H1 (cell line): ENCODE results near the gene WFIKKN1.

Source experiments
- CBX5 ChIP-seq: fragments of 300-800, 300-1000 bp; sonication (generic); IDR thresholded peaks from 2 replicates; pipeline ENCODE4 v1.7.1; 2016; ENCODE audit warnings: antibody characterized with exemption, low read length, low read depth
- EZH2 ChIP-seq: fragments of 200-600 bp; sonication (generic); IDR thresholded peaks from 2 replicates; pipeline ENCODE4 v1.7.1; 2012; ENCODE audit warnings: low read depth, mild to moderate bottlenecking, moderate library complexity, low read length, inconsistent platforms; ENCODE audit not compliant: severe bottlenecking
- GABPA ChIP-seq: IDR thresholded peaks from 2 replicates; pipeline ENCODE4 v1.6.1; 2011; ENCODE audit warnings: mild to moderate bottlenecking, low read length, moderate library complexity, borderline replicate concordance; ENCODE audit not compliant: insufficient read depth
- HDAC2 ChIP-seq, 2 experiments: fragments of 300-600 bp in 1 of 2; sonication (generic) in 1 of 2; IDR thresholded peaks; 2 replicates each; pipeline ENCODE4 v1.6.1; 2011 to 2012; ENCODE audit warnings: low read depth in 2 of 2, low read length in 2 of 2, mild to moderate bottlenecking in 2 of 2, moderate library complexity in 2 of 2, borderline replicate concordance in 1 of 2, inconsistent platforms in 1 of 2
- JUND ChIP-seq: IDR thresholded peaks from 2 replicates; pipeline ENCODE4 v1.6.1; 2011; ENCODE audit warnings: mild to moderate bottlenecking, improper control_type of control experiment, low read length
- MAFK ChIP-seq: IDR thresholded peaks from 2 replicates; pipeline ENCODE4 v1.6.1; 2012; ENCODE audit warnings: low read depth, mild to moderate bottlenecking, improper control_type of control experiment, low read length
- RBBP5 ChIP-seq: IDR thresholded peaks from 2 replicates; pipeline ENCODE4 v1.7.1; 2012; ENCODE audit warnings: low read depth, mild to moderate bottlenecking, inconsistent platforms, low read length, moderate library complexity, borderline replicate concordance
- SP2 ChIP-seq: IDR thresholded peaks from 2 replicates; pipeline ENCODE4 v1.6.1; 2012; ENCODE audit warnings: mild to moderate bottlenecking, low read length, inconsistent platforms
- YY1 ChIP-seq: IDR thresholded peaks from 2 replicates; pipeline ENCODE4 v1.6.1; 2011; ENCODE audit warnings: low read depth, mild to moderate bottlenecking, low read length
- ZNF274 ChIP-seq: IDR thresholded peaks from 2 replicates; pipeline ENCODE4 v1.7.0; 2012; ENCODE audit warnings: low read length, borderline replicate concordance; ENCODE audit errors: extremely low read depth
- TF ChIP-seq, protein P1 (sequence below), 3 experiments: IDR thresholded peaks; 1 replicate in 2 of 3; 2 replicates in 1 of 3; pipeline versions ENCODE4 v1.5.1 to v1.6.1; 2011; ENCODE audit warnings: low read length in 3 of 3, mild to moderate bottlenecking in 3 of 3, inconsistent platforms in 2 of 3, low read depth in 1 of 3, moderate library complexity in 1 of 3; ENCODE audit not compliant: insufficient read depth in 1 of 3; ENCODE audit errors: control extremely low read depth in 1 of 3
- TF ChIP-seq, protein P2 (sequence below): IDR thresholded peaks from 2 replicates; pipeline ENCODE4 v1.6.1; 2012; ENCODE audit warnings: inconsistent platforms
- TF ChIP-seq, protein P3 (sequence below): IDR thresholded peaks from 2 replicates; pipeline ENCODE4 v1.6.1; 2011; ENCODE audit warnings: low read length, improper control_type of control experiment

DNA sequence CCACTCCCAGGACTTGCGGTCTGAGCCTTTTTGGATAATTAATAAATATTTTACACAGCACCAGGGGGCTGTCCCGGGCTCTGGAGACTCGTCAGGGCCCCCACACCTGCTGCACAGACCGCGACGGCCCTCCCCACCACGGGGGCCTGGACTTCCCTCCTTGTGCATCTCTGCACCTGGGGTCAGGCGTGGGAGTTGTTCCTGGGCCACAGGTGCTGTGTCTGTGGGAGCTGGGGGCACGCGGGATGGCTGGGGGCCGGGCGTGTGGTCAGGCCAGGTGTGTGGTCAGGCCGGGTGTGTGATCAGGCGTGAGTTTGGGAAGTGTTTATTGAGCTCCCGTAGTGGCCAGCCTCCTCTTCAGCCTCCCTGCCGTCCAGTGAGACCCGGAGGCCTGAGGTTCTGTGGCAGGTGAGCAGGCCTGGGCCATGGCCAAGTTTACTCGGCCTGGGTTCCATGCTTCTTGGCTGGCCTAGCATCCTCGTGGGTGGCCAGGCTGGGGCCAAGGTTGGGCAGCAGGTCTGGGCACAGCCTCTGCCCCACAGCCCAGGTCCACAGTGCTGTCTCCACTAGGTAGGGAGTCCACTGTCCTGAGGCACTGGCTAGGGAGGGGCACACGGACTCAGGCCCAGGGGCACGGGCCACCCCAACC lies 47.5 kb downstream of the WFIKKN1 start:
- TF ChIP-seq, protein P1, sequence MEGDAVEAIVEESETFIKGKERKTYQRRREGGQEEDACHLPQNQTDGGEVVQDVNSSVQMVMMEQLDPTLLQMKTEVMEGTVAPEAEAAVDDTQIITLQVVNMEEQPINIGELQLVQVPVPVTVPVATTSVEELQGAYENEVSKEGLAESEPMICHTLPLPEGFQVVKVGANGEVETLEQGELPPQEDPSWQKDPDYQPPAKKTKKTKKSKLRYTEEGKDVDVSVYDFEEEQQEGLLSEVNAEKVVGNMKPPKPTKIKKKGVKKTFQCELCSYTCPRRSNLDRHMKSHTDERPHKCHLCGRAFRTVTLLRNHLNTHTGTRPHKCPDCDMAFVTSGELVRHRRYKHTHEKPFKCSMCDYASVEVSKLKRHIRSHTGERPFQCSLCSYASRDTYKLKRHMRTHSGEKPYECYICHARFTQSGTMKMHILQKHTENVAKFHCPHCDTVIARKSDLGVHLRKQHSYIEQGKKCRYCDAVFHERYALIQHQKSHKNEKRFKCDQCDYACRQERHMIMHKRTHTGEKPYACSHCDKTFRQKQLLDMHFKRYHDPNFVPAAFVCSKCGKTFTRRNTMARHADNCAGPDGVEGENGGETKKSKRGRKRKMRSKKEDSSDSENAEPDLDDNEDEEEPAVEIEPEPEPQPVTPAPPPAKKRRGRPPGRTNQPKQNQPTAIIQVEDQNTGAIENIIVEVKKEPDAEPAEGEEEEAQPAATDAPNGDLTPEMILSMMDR (IDR thresholded peaks at IDR 0.05; ENCODE audit: control extremely low read depth in 1 of 3, insufficient read depth in 1 of 3, low read depth in 1 of 3, low read length in 3 of 3) = no peak
- TF ChIP-seq HDAC2 (IDR thresholded peaks at IDR 0.05; ENCODE audit: borderline replicate concordance in 1 of 2, low read depth in 2 of 2, low read length in 2 of 2) = no peak
- no peak for TF ChIP-seq YY1
- no peak for TF ChIP-seq JUND
- no peak for TF ChIP-seq EZH2
- TF ChIP-seq, protein P2, sequence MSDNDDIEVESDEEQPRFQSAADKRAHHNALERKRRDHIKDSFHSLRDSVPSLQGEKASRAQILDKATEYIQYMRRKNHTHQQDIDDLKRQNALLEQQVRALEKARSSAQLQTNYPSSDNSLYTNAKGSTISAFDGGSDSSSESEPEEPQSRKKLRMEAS = no peak
- no peak for TF ChIP-seq ZNF274
- TF ChIP-seq, protein P3, sequence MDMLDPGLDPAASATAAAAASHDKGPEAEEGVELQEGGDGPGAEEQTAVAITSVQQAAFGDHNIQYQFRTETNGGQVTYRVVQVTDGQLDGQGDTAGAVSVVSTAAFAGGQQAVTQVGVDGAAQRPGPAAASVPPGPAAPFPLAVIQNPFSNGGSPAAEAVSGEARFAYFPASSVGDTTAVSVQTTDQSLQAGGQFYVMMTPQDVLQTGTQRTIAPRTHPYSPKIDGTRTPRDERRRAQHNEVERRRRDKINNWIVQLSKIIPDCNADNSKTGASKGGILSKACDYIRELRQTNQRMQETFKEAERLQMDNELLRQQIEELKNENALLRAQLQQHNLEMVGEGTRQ = no peak
- no peak for TF ChIP-seq GABPA
- no peak for TF ChIP-seq SP2
- TF ChIP-seq CBX5 = no peak
- no peak for TF ChIP-seq RBBP5
- TF ChIP-seq MAFK = no peak
